VCaP (cell line): ENCODE measurements around the gene FBXW9.

Experiments
- H3K27ac ChIP-seq: fragments of 450-650 bp; 2 replicates; pipeline ENCODE4 v1.5.1; 2017
- CTCF ChIP-seq: fragments of 450-650 bp; conservative IDR thresholded peaks from 2 replicates; pipeline ENCODE4 v1.5.1; 2017; ENCODE audit warnings: mild to moderate bottlenecking, moderate library complexity

The FBXW9 gene

GRCh38 chr19:12711187-12711586 lies 14.8 kb upstream of the FBXW9 start:
- H3K27ac ChIP-seq = no peak overlapping the region
- TF ChIP-seq CTCF = no peak

- TF ChIP-seq CTCF = no peak
- H3K27ac ChIP-seq = no peak overlapping the region
Measured at GRCh38 chr19:12708641-12709040, 12.2 kb upstream of the FBXW9 start.

GRCh38 chr19:12706332-12706718 lies 9.9 kb upstream of the FBXW9 start:
- no peak overlapping the region for H3K27ac ChIP-seq
- no peak for TF ChIP-seq CTCF

GRCh38 chr19:12705654-12706331 lies 9.4 kb upstream of the FBXW9 start:
- H3K27ac ChIP-seq = no peak overlapping the region
- TF ChIP-seq CTCF = no peak

- no peak overlapping the region for H3K27ac ChIP-seq
- TF ChIP-seq CTCF = no peak
Measured at GRCh38 chr19:12705169-12705568, 8.7 kb upstream of the FBXW9 start.

GRCh38 chr19:12703046-12703445 lies 6.6 kb upstream of the FBXW9 start:
- no peak overlapping the region for H3K27ac ChIP-seq
- TF ChIP-seq CTCF = no peak

- no peak for TF ChIP-seq CTCF
- no peak overlapping the region for H3K27ac ChIP-seq
Measured at GRCh38 chr19:12701596-12702282, 5.3 kb upstream of the FBXW9 start.
